Ectodermal cell (in vitro differentiated cells): ENCODE measurements around the gene SLC48A1.

Experiments used
- H3K27ac ChIP-seq: 2 replicates; pipeline ENCODE4 v1.7.0; 2013; ENCODE audit warnings: mild to moderate bottlenecking, low read depth, low read length; ENCODE audit not compliant: insufficient read depth, poor library complexity, severe bottlenecking
- H3K27me3 ChIP-seq: 2 replicates; pipeline ENCODE4 v1.7.0; 2013; ENCODE audit warnings: mild to moderate bottlenecking, low read length; ENCODE audit not compliant: insufficient read depth, control insufficient read depth, poor library complexity, severe bottlenecking
- H3K36me3 ChIP-seq: one replicate; pipeline ENCODE4 v1.7.0; 2013; ENCODE audit warnings: low read length; ENCODE audit not compliant: control insufficient read depth, insufficient read depth
- H3K4me1 ChIP-seq: one replicate; pipeline ENCODE4 v1.7.0; 2013; ENCODE audit warnings: low read length; ENCODE audit not compliant: control insufficient read depth, insufficient read depth
- H3K4me3 ChIP-seq: 2 replicates; pipeline ENCODE4 v1.7.0; 2013; ENCODE audit warnings: low read depth, low read length, control low read depth; ENCODE audit not compliant: insufficient read depth
- H3K9me3 ChIP-seq: 2 replicates; pipeline ENCODE4 v1.7.0; 2013; ENCODE audit warnings: mild to moderate bottlenecking, low read length, moderate library complexity; ENCODE audit not compliant: control insufficient read depth
- WGBS, 2 experiments: methylation state at CpG; one replicate each; pipeline ENCODE4 v1.1.7; 2013; ENCODE audit warnings: missing lambda C conversion rate in 2 of 2; 5-methylcytosine and 5-hydroxymethylcytosine counted together

Gene SLC48A1

DNA sequence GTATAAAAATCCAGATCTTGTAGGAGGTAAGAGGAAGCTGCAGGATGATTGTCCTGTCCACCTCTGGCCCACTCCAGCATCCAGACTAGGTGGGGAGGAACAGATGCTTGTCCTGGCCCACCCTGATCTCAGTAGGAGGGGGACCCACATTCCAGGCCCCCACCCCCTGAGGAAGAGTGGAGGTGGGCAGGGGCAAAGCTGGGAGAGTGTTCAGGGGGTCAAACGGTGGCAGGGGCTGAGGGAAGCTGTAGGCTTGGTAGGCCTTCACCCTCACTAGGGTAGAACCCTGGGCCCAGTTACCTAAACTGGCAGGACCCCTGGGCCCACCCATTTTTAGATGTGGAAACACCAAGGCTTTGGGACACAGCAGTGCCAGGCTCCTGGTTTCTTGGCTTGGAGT, 4.1 kb downstream of the SLC48A1 start:
- WGBS, 2 experiments = 88 to 96% methylated on average over 1 of the region's 1 CpG
- H3K27ac ChIP-seq = no peak overlapping the region
- H3K36me3 ChIP-seq = no peaks in the 10 kb centered on the region
- peaks cover 23% of the 10 kb centered on the region for H3K27me3 ChIP-seq
- no peaks in the 10 kb centered on the region for H3K9me3 ChIP-seq
- peaks cover 12% of the 10 kb centered on the region for H3K4me1 ChIP-seq
- no peak overlapping the region for H3K4me3 ChIP-seq

- H3K27ac ChIP-seq = no peak overlapping the region
- WGBS, 2 experiments = 91 to 93% methylated on average over 9 of the region's 9 CpGs
- H3K27me3 ChIP-seq = peaks cover 15% of the 10 kb centered on the region
- H3K4me3 ChIP-seq = no peak overlapping the region
- H3K9me3 ChIP-seq = no peaks in the 10 kb centered on the region
- peaks cover under 1% of the 10 kb centered on the region for H3K36me3 ChIP-seq
- peaks cover 12% of the 10 kb centered on the region for H3K4me1 ChIP-seq
These were observed 4.9 kb downstream of the SLC48A1 start for GRCh38 chr12:47777741-47778558.

- Histone ChIP-seq H3K27me3 (peaks cover 7% of the 10 kb centered on the region), H3K27ac (no peak overlapping the region), H3K9me3 (no peaks in the 10 kb centered on the region), H3K36me3 (peaks cover 9% of the 10 kb centered on the region), H3K4me1 (peaks cover 12% of the 10 kb centered on the region), H3K4me3 (no peak overlapping the region)
- 30 to 32% methylated on average over 14 of the region's 14 CpGs for WGBS, 2 experiments
These were observed 5.8 kb downstream of the SLC48A1 start for GRCh38 chr12:47778881-47779280.

DNA sequence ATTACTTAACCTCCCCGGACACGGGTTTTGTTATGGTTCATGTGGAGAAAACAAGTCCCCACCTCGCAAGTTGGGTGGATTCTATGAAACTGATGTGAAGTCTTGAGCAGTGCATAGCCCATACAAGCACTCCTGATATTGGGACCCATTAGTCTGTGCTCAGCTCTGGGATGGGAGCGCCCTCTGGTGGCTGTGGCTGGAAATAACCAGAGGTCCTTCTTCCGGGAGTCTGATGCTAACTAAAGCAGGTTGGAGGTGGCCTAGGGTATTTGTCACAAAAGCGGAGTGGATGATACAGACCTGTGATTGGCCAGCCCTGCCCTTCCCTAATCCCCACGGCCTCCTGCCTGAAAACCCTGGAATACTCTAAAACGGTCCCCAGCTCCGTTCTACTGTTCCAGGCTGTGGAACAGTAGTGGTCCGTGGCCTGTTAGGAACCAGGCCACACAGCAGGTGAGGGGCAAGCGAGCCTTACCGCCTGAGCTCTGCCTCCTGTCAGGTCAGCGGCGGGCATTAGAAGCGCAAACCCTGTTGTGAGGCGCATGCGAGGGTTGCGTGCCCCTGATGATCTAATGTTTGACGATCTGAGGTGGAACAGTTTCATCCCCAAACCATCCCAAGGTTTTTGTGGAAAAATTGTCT, 6.4 kb downstream of the SLC48A1 start:
- Histone ChIP-seq H3K36me3 (peaks cover 14% of the 10 kb centered on the region), H3K4me1 (peaks cover 12% of the 10 kb centered on the region), H3K27ac (peak overlapping the region; percentile 16), H3K27me3 (peaks cover 2% of the 10 kb centered on the region), H3K4me3 (no peak overlapping the region), H3K9me3 (no peaks in the 10 kb centered on the region)
- 47 to 49% methylated on average over 19 of the region's 19 CpGs for WGBS, 2 experiments

DNA sequence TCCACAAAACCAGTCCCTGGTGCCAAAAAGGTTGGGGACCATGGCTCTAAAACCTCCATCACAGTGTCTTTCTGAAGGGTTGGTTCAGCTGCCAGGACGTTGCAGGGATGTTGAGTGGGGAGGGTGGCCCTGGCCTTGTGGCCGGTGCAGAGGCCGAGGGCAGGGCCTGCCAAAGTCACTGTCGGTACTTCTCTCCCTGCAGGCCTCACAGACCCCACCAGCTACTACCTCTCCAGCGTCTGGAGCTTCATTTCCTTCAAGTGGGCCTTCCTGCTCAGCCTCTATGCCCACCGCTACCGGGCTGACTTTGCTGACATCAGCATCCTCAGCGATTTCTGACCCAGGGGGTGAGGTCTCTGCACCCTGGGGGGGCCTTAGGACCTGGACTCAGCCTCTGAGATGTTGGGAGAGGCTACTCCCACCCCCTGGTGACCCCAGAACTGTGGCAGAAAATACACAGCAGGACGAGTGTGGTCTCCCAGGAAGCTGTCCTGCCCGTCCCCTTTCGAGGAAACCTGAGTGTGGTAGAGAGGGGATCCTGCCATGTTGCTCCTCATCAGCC, 7.0 kb downstream of the SLC48A1 start:
- Histone ChIP-seq H3K9me3 (no peaks in the 10 kb centered on the region), H3K4me3 (no peak overlapping the region), H3K4me1 (peaks cover 12% of the 10 kb centered on the region), H3K36me3 (peaks cover 20% of the 10 kb centered on the region), H3K27me3 (no peaks in the 10 kb centered on the region), H3K27ac (no peak overlapping the region)
- WGBS, 2 experiments = 81% methylated on average over 11 of the region's 11 CpGs

DNA sequence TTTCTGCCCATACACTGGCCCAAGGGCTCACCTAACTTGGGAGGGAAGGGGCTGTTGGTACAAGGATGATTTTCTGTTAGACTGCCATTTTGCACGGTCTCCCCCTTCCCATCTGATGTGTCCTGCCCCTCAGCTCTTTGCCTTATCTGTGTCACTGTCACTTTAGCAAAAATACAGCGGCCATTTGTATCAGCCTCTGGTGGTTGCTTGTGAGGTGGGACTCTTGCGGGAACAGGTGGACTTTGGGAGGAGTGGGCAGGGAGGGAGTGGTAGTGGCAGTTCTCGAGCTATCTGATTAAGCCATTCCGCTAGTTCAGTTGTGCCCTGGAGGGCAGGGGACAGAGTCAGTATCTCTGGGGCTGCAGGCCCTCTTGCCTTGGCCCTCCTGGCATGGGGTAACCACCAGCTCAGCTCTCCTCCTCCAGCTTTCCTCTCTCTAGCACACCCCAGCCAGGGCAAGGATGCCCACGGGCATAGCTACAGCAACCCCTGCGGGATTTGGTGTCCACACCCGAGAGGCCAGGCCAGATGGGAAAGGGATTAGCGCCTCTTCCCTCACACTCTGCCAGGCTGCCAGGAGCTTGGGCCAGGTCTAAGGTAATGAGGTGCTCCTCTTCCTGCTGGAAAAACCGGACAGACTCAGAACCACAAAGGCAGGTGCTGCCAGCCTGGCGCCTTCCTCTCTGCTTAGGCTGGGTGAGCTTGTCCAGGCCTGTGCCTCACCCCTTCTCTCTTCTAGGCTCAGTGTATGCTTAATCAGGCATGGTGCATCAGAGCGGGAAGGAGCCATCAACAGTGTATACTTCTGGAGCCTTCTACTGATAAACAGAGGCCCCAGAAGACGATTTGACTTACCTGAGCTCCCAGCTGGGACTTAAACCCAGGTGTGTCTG, 8.7 kb downstream of the SLC48A1 start:
- Histone ChIP-seq H3K36me3 (peaks cover 34% of the 10 kb centered on the region), H3K27ac (no peak overlapping the region), H3K9me3 (no peaks in the 10 kb centered on the region), H3K4me1 (peaks cover 12% of the 10 kb centered on the region), H3K27me3 (no peaks in the 10 kb centered on the region), H3K4me3 (no peak overlapping the region)
- WGBS, 2 experiments = 94 to 95% methylated on average over 13 of the region's 13 CpGs

GRCh38 chr12:47782372-47782770, 9.3 kb downstream of the SLC48A1 start:
- WGBS, 2 experiments = 94 to 96% methylated on average over 8 of the region's 8 CpGs
- Histone ChIP-seq H3K27ac (no peak overlapping the region), H3K27me3 (no peaks in the 10 kb centered on the region), H3K4me1 (peaks cover 12% of the 10 kb centered on the region), H3K4me3 (no peak overlapping the region), H3K36me3 (peaks cover 34% of the 10 kb centered on the region), H3K9me3 (no peaks in the 10 kb centered on the region)

- Histone ChIP-seq H3K4me1 (peaks cover 6% of the 10 kb centered on the region), H3K9me3 (no peaks in the 10 kb centered on the region), H3K36me3 (peaks cover 39% of the 10 kb centered on the region), H3K4me3 (no peak overlapping the region), H3K27me3 (no peaks in the 10 kb centered on the region), H3K27ac (no peak overlapping the region)
- WGBS, 2 experiments = 95% methylated on average over 17 of the region's 17 CpGs
These were observed 10.2 kb downstream of the SLC48A1 start for GRCh38 chr12:47783024-47783755.
